T-helper 1 cell treated with Interleukin-12 subunit alpha and Interleukin-12 subunit beta and Interleukin-4 antibody, amounts not matched to agents 30 ng/mL and 1 ng/mL, for 36 hours (primary cell): Measurements from ENCODE around the gene RNF128. TPM values are rescaled to one million over a fixed set of nuclear protein-coding genes. Genes with fewer than 3 reads are reported as not detected.
"Not testable (repeated sequence)": the region's sequence is repeated elsewhere in the genome, so short reads cannot be mapped to it uniquely, and the experiment has no call there.

ENCODE experiments used
- intact Hi-C: fragments of 100-400 bp; cut with micrococcal nuclease; formaldehyde crosslinking; loops from one replicate; pipeline ENCODE4 v1.15.1; 2024
- total RNA-seq: library from RNA; stranded (reverse); gene quantifications from 2 replicates; pipeline ENCODE4 v1.2.3, GENCODE V29; 2022

Gene RNF128
- total RNA-seq, 1 donor from 2014 or later, result not detected

DNA sequence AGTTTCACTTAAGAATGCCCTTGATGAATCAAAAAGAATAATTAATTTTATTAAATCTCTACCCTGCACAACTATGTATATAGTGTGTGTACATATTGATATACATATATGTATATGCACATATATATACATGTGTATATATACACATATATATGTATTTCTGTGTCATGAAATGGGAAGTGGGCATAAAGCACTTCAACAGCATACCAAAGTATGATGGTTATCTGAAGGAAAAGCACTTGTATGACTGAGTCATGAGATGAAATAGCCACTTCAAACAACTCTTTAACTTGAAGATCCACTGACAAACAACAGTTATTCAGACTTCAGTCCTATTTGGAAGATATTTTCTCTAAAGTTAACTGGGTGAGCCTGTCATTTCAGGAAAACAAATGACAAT is 16.3 kb downstream of the RNF128 start:
- intact Hi-C loops, result no loop called here

DNA sequence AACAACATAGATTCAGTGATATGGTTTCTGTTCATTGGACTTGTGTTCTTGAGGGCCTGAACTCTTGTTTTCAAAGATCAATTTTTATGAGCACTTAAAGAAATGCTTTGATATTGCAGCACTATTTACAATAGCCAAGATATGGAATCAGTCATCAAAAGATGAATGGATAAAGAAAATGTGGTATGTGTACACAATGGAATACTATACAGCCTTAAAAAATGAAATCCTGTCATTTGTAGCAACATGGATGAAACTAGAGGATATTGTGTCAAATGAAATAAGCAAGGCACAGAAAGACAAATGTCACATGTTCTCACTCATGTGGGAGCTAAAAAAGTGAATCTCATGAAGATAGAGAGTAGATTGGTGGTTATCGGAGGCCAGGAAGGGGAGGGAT is 21.9 kb downstream of the RNF128 start:
- intact Hi-C loops, result no loop called here

DNA sequence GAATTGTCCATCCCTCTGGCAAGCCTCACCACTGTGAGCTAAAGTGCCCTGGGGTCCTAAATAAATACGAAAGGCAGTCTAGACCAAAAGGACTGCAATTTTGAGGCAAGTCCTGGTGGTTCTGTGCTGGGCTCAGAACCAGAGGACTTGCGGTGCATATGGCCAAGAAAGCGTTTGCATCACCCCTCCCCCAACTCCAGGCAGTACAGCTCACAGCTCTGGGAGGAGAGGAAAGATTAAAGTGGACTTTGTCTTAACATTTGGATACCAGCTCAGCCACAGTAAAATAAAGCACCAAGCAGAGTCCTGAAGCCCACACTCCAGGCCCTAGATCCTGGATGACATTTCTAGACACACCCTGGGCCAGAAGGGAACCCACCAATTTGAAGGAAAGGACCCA is 24.9 kb downstream of the RNF128 start:
- intact Hi-C loops, result no loop called here

DNA sequence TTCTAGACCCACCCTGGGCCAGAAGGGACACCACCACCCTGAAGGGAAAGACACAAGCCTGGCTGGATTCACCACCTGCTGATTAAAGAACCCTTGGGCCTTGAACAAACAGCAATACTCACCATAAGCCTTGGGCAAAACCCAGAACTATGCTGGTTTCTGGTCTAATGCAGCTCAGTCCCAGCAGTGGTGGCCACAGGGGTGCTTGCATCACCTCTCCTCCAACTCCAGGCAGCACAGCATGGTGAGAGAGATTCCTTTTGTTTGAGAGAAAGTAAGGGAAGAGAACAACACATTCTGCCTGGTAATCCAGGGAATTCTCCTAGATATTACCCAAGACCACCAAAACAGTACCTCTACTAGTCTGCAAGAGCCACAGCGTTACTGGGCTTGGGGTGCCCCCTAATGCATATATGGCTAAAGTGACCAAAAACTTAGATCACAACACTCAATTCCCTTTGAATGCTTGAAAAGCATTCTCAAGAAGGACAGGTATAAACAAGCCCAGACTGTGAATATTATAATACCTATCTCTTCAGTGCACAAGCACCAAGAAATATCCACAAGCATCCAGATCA is 25.7 kb downstream of the RNF128 start:
- intact Hi-C loops, result no loop called here

DNA sequence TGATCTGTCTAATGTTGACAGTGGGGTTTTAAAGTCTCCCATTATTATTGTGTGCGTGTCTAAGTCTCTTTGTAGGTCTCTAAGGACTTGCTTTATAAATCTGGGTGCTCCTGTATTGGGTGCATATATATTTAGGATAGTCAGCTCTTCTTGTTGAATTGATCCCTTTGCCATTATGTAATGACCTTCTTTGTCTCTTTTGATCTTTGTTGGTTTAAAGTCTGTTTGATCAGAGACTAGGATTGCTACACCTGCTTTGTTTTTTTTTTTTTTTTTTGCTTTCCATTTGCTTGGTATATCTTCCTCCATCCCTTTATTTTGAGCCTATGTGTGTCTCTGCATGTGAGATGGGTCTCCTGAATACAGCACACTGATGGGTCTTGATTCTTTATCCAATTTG is 42.8 kb downstream of the RNF128 start:
- intact Hi-C loops, result not testable (repeated sequence)

DNA sequence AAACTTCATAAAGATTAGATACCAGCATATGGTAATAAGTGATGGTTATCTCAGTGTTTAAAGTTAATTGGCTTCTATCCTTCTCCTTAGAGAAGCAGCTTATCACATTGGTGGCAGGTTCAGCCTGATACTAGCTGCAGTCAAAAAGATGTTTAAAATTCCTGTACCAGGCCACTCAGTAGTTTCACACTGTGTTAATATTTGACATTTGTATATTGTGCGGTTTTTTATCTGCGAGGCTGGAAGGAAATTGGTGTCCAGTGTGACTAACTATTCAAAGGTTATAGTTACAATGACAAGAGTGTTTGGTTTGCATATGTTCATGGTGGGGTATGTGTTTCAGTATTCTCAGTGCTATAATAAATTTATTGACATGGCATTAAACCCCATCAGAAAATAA is 48.5 kb downstream of the RNF128 start:
- intact Hi-C loops, result no loop called here

DNA sequence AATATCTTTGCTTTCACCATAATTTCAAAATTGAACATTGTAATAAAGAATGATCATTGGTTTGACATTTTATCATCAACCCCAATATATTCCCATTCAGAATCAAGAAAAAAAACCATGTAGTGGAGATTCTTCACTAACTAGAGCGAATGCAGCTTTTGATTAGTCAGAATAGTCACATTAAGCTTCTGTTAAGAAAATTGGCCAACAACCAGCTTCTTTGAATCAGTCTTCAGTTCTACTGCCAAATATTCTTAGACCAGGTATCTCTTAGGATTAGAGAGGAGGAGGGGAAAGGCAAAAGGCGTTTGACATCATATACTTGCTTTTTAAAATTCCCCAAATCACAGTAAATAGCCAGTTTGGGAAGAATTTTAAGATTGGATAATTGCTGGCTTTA is 53.8 kb downstream of the RNF128 start:
- intact Hi-C loops, result no loop called here

DNA sequence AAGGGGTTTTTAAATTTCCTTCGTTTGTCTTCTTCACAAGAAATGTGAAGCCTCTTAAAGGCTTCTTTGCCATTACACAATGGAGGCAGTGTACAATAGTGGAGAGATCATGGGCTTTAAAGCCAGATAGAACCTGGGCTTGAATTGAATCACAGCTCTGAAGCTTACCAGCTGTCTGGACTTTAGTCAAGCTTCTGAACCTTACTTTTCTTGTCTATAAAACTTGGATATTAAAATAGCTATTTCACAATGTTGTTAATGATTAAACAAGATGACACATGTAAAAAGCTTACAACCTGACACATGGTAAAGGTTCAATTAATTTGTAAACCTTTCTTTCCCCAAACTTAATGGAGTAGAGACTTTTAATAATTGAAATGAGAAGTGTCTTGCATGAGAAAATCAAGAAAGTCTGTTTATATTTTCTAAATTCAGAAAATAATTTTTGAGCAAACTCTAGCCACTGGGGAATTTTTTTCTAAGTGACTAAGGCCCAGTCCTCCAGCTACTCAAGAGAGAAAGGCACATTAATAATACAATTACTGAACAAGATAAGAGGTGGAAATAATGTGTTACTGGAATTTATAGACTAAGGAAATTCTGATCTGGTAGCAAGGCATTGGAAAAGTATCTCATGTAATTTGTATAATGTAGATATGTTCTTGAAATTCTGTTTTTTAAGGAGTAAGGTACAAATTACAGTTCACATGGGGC is 54.3 kb downstream of the RNF128 start:
- intact Hi-C loops, result no loop called here

DNA sequence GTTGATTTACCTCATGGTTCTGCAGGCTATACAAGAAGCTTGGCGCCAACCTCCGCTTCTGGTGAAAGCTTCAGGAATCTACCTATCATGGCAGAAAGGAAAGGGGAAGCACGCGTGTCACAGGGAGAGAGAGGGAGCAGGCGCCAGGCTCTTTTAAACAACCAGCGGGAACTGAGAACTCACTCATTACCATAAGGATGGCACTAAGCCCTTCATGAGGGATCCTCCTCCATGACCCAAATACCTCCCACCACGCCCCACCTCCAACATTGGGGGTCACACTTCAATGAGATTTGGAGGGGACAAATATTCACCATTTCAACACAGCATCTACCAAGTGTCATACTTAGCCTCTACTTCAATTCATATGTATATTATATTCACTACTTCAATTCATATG is 57.2 kb downstream of the RNF128 start:
- intact Hi-C loops, result no loop called here

DNA sequence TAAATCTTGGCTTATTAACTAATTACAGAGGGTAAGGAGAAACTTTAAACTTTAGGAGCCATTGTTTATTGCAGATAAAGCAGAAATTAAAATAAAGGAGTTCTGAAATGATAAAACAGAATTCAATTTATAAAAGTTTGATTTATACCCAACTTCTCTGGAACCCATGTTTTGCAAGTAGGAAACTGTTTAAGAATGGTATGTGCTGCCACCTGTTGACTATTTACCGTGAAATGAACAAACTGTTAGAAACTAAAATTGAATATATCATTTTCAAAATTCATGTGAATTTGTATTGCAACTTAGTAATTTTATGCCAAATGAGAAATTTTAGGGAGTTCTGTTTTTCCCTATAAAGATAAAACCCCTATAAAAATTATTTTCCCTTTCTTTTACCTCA is 65.0 kb downstream of the RNF128 start:
- intact Hi-C loops, result loop anchor here (1.0 to 5.0 kb wide), 3 partner anchors 179 to 376 kb away; partner anchors contain the start of gene RADX

DNA sequence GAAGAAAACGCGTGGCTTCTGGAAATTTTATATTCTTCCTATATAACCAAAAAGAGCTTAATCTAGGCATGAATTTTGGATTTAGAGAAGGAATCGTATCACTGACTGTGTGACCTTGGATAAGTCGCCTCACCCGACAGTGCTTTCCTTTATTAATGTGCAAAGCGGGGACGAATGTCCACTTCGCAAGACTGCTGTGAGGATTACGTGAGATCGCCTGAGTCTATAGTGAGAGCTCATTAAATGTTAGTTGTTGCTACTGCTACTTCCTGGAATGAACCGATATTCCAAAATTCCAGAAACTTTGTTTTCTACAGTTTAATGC is 75.5 kb downstream of the RNF128 start:
- intact Hi-C loops, result no loop called here

DNA sequence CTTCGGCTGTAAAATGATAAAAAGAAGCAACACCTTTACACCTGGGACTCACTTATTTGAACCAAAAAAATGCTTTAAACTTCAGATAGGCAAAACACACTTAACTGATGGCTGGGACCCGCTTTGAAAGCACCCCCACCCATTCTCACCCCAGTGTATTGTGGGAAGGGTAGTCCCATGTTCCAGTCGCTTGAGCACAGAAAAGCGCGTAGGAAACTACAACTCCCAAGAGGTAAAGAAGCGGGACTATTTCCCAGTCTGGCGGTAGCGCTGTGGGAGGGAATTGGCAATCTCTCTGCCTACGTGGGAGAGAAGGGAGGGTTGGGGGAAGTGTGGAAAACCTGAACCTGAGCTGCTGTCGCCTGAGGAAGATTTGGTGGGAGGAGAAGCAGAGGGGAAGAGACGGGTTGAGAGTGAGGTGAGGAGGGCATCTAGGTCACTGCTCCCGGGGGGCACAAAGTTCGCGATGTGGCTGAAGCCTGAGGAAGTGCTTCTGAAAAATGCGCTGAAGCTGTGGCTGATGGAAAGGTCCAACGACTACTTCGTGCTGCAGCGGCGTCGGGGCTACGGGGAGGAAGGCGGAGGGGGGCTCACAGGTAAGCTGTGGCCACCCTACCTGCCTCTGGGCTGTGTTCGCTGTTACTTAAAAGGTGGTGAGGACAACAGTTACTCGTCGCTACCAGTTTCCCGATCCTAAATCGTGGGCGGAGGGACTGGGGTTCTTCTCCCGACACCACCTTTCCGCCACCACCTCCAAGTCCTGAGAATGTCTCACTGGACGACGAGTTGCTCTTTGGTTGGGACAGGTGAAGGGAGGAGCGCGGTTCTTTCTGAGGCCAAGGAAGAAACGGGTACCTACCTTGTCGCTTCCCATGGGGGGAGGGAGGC is 76.1 kb downstream of the RNF128 start, which contains the start of gene TBC1D8B:
TBC1D8B (plus strand) TSS at position 286 of the 888 bp plus-strand sequence; CDS start at position 467, 181 bp downstream.
- intact Hi-C loops, result no loop called here

DNA sequence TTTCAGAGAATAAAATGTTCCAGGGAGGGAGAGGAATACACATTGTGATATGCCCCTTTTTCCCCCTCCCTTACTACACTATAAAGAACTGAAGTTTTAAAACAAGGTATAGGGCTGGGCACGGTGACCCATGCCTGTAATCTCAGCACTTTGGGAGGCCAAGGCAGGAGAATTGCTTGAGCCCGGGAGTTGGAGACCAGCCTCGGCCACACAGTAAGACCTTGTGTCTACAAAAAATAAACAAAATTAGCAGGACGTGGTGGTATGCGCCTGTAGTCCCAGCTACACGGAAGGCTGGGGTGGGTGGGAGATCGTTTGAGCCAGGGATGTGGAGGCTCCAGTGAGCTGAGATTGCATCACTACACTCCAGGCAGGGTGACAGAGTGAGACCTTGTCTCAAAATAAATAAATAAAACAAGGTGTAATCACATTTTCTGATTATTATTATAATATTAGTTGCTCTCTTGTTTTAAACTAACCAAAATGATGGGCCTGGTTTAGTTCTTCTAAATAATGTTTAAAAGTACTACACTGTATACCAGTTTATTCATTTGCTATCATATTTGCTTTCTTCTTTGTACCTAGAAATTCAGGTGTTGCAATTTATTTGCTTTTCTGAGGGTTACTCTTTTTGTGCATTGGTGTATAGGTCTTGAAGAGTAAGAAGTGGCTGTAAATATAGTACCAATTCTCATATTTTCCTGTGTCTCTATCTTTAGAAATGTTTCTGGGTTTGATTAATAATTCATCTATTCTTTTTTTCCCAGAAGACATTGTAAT is 84.8 kb downstream of the RNF128 start:
- intact Hi-C loops, result no loop called here

DNA sequence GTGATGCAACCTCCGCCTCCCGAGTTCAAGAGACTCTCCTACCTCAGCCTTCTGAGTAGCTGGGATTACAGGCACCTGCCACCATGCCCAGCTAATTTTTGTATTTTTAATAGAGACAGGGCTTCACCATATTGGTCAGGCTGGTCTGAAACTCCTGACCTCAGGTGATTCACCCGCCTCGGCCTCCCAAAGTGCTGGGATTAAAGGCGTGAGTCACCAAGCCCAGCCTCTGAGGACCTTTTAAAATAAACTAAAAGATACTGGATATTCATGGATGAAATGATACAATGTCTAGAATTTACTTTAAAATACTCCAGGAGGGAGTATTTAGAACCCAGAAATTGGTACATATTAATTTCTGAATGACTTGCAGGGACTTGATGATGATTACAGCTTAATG is 86.4 kb downstream of the RNF128 start:
- intact Hi-C loops, result not testable (repeated sequence)

DNA sequence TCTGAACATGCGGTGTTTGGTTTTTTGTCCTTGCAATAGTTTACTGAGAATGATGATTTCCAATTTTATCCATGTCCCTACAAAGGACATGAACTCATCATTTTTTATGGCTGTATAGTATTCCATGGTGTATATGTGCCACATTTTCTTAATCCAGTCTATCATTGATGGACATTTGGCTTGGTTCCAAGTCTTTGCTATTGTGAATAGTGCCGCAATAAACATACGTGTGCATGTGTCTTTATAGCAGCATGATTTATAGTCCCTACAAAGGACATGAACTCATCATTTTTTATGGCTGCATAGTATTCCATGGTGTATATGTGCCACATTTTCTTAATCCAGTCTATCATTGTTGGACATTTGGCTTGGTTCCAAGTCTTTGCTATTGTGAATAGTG is 87.6 kb downstream of the RNF128 start:
- intact Hi-C loops, result not testable (repeated sequence)

Other genes starting within 250 kb of the RNF128 start
- 5.4 and 7.5 TPM in 2 replicates for gene RADX, start 114.7 kb upstream of the RNF128 start, total RNA-seq
- gene TBC1D8B, start 76.0 kb downstream of the RNF128 start, total RNA-seq, result 0.49 and 0.51 TPM in 2 replicates
- not detected in 2 replicates for gene RIPPLY1, start 176.6 kb downstream of the RNF128 start, total RNA-seq
- gene CLDN2, start 193.7 kb downstream of the RNF128 start, total RNA-seq, result not detected in 2 replicates